Measurements from ENCODE around the gene CCL5. TPM values are rescaled to one million over a fixed set of nuclear protein-coding genes. Genes with fewer than 3 reads are reported as not detected.

Gene CCL5
- total RNA-seq = 10 to 100 TPM in 1 of 5 donors, 1 to 10 TPM in 2, not detected in 2; 2.0 to 21.7 (median 2.6) TPM
- 10 to 100 TPM in 1 of 3 donors, 1 to 10 TPM in 2; 4.9 to 32.2 (median 5.7) TPM for polyA plus RNA-seq
- long read RNA-seq, donor 1 = 0 reads
- long read RNA-seq, donor 2, partial matches to known transcripts = 0 of 2 reads
- long read RNA-seq, donor 2, other reads (novel, unspliced or antisense) = 0 of 2 reads
- long read RNA-seq, donor 3 = 0 reads
- long read RNA-seq, donor 4 = 0 reads
- long read RNA-seq, donor 5, partial matches to known transcripts = 0 of 2 reads
- long read RNA-seq, donor 5, other reads (novel, unspliced or antisense) = 0 of 2 reads
- long read RNA-seq, donor 6, partial matches to known transcripts = 0 of 3 reads
- long read RNA-seq, donor 6, other reads (novel, unspliced or antisense) = 0 of 3 reads
- long read RNA-seq, donor 7, partial matches to known transcripts = 0 of 1 reads
- long read RNA-seq, donor 7, other reads (novel, unspliced or antisense) = 0 of 1 reads
- long read RNA-seq, donor 8, partial matches to known transcripts = 0 of 1 reads
- long read RNA-seq, donor 8, other reads (novel, unspliced or antisense) = 0 of 1 reads
- long read RNA-seq, donor 9, partial matches to known transcripts = 0 of 2 reads
- long read RNA-seq, donor 9, other reads (novel, unspliced or antisense) = 0 of 2 reads
- long read RNA-seq, donor 10, partial matches to known transcripts = 0 of 3 reads
- long read RNA-seq, donor 10, other reads (novel, unspliced or antisense) = 0 of 3 reads

- no peaks in the 10 kb centered on the region for H3K27me3 ChIP-seq
- peak within 1 kb of the TSS; percentile 6 to 28 (median 13) for H3K4me3 ChIP-seq
- intact Hi-C loops (cut with DNase I; ENCODE audit: low total_unique reads) = no loop called here
- peak in 1 of 2 donors; percentile 56 for DNase-seq
- H3K4me1 ChIP-seq = no peaks in the 10 kb centered on the region
- TF ChIP-seq POLR2AphosphoS5 (IDR thresholded peaks at IDR 0.05) (peak in 1 of 3 donors; percentile 33), CTCF (IDR thresholded peaks at IDR 0.05) (no peak), EP300 (IDR thresholded peaks at IDR 0.05) (no peak), POLR2A (IDR thresholded peaks at IDR 0.05) (no peak)
- no peaks in the 10 kb centered on the region for H3K9me3 ChIP-seq
- no peaks in the 10 kb centered on the region for H3K36me3 ChIP-seq
- WGBS, 5 donors = 66 to 69% (median 66%) methylated on average over 11 of the region's 11 CpGs
- peak within 1 kb of the TSS in 4 of 5 donors; percentile 3 to 51 (median 20) for H3K27ac ChIP-seq
These were observed at the start of gene CCL5 for GRCh38 chr17:35879773-35880654. Gene CCL5, minus strand, starts transcription at chr17:35880360.

- DNase-seq = no peak
- no peaks in the 10 kb centered on the region for H3K9me3 ChIP-seq
- intact Hi-C loops (cut with DNase I; ENCODE audit: low total_unique reads) = no loop called here
- TF ChIP-seq POLR2A (IDR thresholded peaks at IDR 0.05) (no peak), EP300 (IDR thresholded peaks at IDR 0.05) (no peak), CTCF (IDR thresholded peaks at IDR 0.05) (no peak), POLR2AphosphoS5 (IDR thresholded peaks at IDR 0.05) (no peak)
- peaks cover 0 to 22% (median 0%) of the 10 kb centered on the region in 3 donors for H3K27me3 ChIP-seq
- peaks cover 11 to 24% (median 15%) of the 10 kb centered on the region in 4 donors for H3K4me1 ChIP-seq
- H3K4me3 ChIP-seq = no peak overlapping the region
- H3K36me3 ChIP-seq = no peaks in the 10 kb centered on the region
- no peak overlapping the region for H3K27ac ChIP-seq
These were observed 47.6 kb upstream of the CCL5 start for GRCh38 chr17:35927714-35928113.

DNA sequence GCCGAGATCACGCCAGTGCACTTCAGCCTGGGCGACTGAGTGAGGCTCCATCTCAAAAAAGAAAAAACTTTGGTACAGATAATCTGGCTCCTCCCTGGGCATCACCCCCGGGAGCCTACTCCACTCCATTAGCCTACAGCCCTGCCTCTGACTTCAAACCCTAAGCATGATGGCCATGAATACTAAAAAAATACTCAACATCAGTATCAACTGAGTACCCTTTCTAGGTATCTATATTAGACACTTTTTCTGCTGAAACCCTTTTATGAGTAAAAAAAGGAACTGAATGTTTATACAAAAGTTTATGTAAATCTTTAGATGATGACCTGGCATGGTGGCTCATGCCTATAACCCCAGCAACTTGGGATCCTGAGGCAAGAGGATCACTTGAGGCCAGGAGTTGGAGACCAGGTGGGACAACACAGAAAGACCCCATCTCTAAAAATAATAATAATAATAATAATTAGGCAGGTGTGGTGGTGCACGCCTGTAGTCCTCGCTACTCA, 43.5 kb upstream of the CCL5 start:
- intact Hi-C loops (cut with DNase I; ENCODE audit: low total_unique reads) = no loop called here
- no peak for TF ChIP-seq CTCF (IDR thresholded peaks at IDR 0.05)
- no peak for TF ChIP-seq POLR2A (IDR thresholded peaks at IDR 0.05)
- TF ChIP-seq EP300 (IDR thresholded peaks at IDR 0.05) = no peak
- no peak for TF ChIP-seq POLR2AphosphoS5 (IDR thresholded peaks at IDR 0.05)
- no peak overlapping the region for H3K27ac ChIP-seq
- H3K4me1 ChIP-seq = no peaks in the 10 kb centered on the region
- H3K9me3 ChIP-seq = no peaks in the 10 kb centered on the region
- no peak for DNase-seq
- no peaks in the 10 kb centered on the region for H3K36me3 ChIP-seq
- WGBS, 5 donors = 94 to 99% (median 96%) methylated on average over 6 of the region's 6 CpGs
- H3K27me3 ChIP-seq = peaks cover 0 to 11% (median 0%) of the 10 kb centered on the region in 3 donors
- H3K4me3 ChIP-seq = no peak overlapping the region

DNA sequence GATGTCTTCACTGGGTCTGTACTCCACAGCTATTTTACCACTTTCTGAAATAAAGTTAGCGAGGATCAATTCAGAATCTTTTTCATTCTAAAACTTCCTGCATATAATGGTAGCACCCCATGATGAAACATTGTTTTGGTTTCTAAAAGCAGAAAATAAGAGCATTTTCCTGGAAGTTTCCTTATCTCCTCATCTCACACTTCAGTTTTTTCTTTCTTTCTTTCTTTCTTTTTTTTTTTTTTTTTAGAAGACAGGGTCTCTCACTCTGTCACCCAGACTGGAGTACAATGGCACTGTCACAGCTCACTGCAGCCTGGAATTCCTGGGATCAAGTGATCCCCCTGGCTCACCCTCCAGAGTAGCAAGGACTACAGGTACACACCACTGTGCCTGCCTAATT, 40.1 kb upstream of the CCL5 start:
- Histone ChIP-seq H3K27me3 (peaks cover 0 to 7% (median 0%) of the 10 kb centered on the region in 3 donors), H3K36me3 (no peaks in the 10 kb centered on the region), H3K9me3 (no peaks in the 10 kb centered on the region), H3K4me3 (no peak overlapping the region), H3K4me1 (no peaks in the 10 kb centered on the region), H3K27ac (no peak overlapping the region)
- DNase-seq = no peak
- intact Hi-C loops (cut with DNase I; ENCODE audit: low total_unique reads) = no loop called here
- WGBS, 5 donors = 95 to 100% (median 97%) methylated on average over 1 of the region's 1 CpG
- TF ChIP-seq CTCF (IDR thresholded peaks at IDR 0.05) (no peak), POLR2AphosphoS5 (IDR thresholded peaks at IDR 0.05) (no peak), POLR2A (IDR thresholded peaks at IDR 0.05) (no peak), EP300 (IDR thresholded peaks at IDR 0.05) (no peak)

All from stomach (tissue), 19 donors.